Measurements from ENCODE around the gene ACOT7. TPM values are rescaled to one million over a fixed set of nuclear protein-coding genes. Genes with fewer than 3 reads are reported as not detected.

The ACOT7 gene
- total RNA-seq, 4 donors from 2014 or later = 5.6 to 55.0 (median 31.0) TPM

GRCh38 chr1:6268415-6268814 lies 125.2 kb downstream of the ACOT7 start:
- Histone ChIP-seq H3K4me3 (no peak overlapping the region), H3K27me3 (no peaks in the 10 kb centered on the region), H3K4me1 (peaks cover 12 to 38% (median 29%) of the 10 kb centered on the region in 4 donors), H3K27ac (peak overlapping the region in 1 of 4 donors; percentile 58), H3K36me3 (no peaks in the 10 kb centered on the region), H3K9me3 (no peaks in the 10 kb centered on the region)
- TF ChIP-seq EP300 (IDR thresholded peaks at IDR 0.05; ENCODE audit: low read depth) (no peak), POLR2AphosphoS5 (IDR thresholded peaks at IDR 0.05) (no peak), POLR2A (IDR thresholded peaks at IDR 0.05) (no peak)
- TF ChIP-seq, protein P1, sequence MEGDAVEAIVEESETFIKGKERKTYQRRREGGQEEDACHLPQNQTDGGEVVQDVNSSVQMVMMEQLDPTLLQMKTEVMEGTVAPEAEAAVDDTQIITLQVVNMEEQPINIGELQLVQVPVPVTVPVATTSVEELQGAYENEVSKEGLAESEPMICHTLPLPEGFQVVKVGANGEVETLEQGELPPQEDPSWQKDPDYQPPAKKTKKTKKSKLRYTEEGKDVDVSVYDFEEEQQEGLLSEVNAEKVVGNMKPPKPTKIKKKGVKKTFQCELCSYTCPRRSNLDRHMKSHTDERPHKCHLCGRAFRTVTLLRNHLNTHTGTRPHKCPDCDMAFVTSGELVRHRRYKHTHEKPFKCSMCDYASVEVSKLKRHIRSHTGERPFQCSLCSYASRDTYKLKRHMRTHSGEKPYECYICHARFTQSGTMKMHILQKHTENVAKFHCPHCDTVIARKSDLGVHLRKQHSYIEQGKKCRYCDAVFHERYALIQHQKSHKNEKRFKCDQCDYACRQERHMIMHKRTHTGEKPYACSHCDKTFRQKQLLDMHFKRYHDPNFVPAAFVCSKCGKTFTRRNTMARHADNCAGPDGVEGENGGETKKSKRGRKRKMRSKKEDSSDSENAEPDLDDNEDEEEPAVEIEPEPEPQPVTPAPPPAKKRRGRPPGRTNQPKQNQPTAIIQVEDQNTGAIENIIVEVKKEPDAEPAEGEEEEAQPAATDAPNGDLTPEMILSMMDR (IDR thresholded peaks at IDR 0.05) = no peak
- no peak for DNase-seq
- WGBS, 2 donors (ENCODE audit: low coverage in 1 of 2) = 89 to 100% methylated on average over 2 to 13 of the region's 21 CpGs
- intact Hi-C loops (cut with DNase I; ENCODE audit: low total_unique reads) (no loop called here), in situ Hi-C loops (cut with MboI; ENCODE audit: low pct_ligation_motif_present in 1 of 4, low pct_unique_long_range_greater_than_20kb in 1 of 4, low sequenced_read_pairs in 3 of 4) (no loop called here)

DNA sequence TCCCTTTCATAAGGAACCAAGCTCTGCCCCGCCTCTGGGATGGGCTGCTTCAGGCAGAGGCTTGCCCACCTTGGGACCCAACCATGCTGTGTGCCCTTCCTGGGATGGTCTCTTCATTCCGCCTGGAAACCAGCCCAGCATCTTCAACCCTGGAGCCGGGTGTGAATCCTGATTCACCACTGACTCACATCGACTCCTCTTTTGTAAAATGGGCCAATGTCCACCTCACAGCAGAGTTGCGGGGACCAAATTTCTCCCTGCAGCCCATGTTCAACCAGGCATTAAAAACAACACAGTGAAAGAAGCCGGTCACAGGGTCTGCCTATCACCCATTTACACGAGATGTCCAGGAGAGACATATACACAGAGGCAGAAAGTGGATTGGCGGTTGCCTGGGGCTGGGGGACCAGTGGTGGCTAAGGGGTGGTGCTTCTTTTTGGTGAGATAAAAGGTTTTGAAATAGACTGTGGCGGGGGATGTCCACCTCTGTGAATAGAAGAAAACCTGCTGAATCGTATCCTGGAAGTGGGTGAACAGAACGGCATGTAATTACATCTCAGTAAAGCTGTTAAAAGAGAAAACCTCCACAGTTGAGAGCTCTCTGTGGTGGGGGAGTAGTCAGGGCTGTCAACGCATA lies 125.8 kb downstream of the ACOT7 start:
- Histone ChIP-seq H3K4me3 (no peak overlapping the region), H3K4me1 (peaks cover 12 to 32% (median 29%) of the 10 kb centered on the region in 4 donors), H3K27me3 (no peaks in the 10 kb centered on the region), H3K27ac (no peak overlapping the region), H3K9me3 (no peaks in the 10 kb centered on the region), H3K36me3 (no peaks in the 10 kb centered on the region)
- TF ChIP-seq, protein P1 (IDR thresholded peaks at IDR 0.05) = no peak
- no peak for TF ChIP-seq EP300 (IDR thresholded peaks at IDR 0.05; ENCODE audit: low read depth)
- TF ChIP-seq POLR2A (IDR thresholded peaks at IDR 0.05) = no peak
- no peak for TF ChIP-seq POLR2AphosphoS5 (IDR thresholded peaks at IDR 0.05)
- in situ Hi-C loops (cut with MboI; ENCODE audit: low pct_ligation_motif_present in 1 of 4, low pct_unique_long_range_greater_than_20kb in 1 of 4, low sequenced_read_pairs in 3 of 4) = no loop called here
- intact Hi-C loops (cut with DNase I; ENCODE audit: low total_unique reads) = no loop called here
- WGBS, 2 donors (ENCODE audit: low coverage in 1 of 2) = 84 to 89% methylated on average over 5 to 12 of the region's 12 CpGs
- DNase-seq = no peak

DNA sequence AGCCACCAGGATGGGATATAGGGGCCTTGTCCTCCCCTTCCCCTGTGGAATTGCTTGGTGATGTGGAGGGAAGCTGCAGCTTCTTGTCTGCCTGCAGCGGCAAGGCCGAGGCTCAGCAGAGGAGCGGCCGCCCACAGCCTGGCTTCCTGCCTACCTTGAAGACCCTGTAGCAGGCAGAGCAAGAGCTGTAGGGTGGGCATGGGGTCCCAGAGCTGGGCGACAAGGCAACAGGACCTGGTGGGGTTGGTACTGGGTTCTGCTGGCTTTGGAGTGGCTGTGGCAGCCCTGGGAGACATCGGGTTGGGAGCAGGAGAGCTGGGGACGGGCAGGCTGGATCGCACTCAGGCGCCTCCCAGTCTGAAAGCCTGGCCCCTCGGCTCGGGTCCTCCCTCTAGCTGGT lies 126.9 kb downstream of the ACOT7 start:
- no peak overlapping the region for H3K4me3 ChIP-seq
- peaks cover 12 to 27% (median 26%) of the 10 kb centered on the region in 4 donors for H3K4me1 ChIP-seq
- 91% methylated on average over 11 of the region's 11 CpGs; no CpG with 5 or more reads in 1 of the 2 donors for WGBS, 2 donors (ENCODE audit: low coverage in 1 of 2)
- no peaks in the 10 kb centered on the region for H3K36me3 ChIP-seq
- no peaks in the 10 kb centered on the region for H3K9me3 ChIP-seq
- intact Hi-C loops (cut with DNase I; ENCODE audit: low total_unique reads) = no loop called here
- H3K27ac ChIP-seq = no peak overlapping the region
- TF ChIP-seq POLR2A (IDR thresholded peaks at IDR 0.05) = no peak
- TF ChIP-seq, protein P1 (IDR thresholded peaks at IDR 0.05) = no peak
- no peak for TF ChIP-seq POLR2AphosphoS5 (IDR thresholded peaks at IDR 0.05)
- no peak for TF ChIP-seq EP300 (IDR thresholded peaks at IDR 0.05; ENCODE audit: low read depth)
- in situ Hi-C loops (cut with MboI; ENCODE audit: low pct_ligation_motif_present in 1 of 4, low pct_unique_long_range_greater_than_20kb in 1 of 4, low sequenced_read_pairs in 3 of 4) = no loop called here
- DNase-seq = no peak
- H3K27me3 ChIP-seq = peaks cover 4% of the 10 kb centered on the region

DNA sequence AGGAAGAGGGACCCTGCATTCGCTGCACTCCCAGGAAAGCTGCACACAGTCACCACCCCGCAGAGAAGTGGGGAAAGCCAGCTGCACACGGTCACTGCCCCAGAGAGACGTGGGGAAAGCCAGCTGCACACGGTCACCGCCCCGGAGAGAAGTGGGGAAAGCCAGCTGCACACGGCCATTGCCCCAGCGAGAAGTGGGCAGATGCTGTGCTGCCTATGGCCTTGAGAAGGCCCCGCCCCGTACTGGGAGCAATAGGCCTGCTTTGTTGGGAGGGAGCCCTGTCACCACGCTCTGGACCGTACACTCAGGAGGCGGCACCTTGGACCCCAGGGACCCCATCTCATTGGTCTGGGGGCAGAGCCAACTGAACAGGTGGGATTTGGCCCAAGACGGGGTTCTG lies 128.4 kb downstream of the ACOT7 start:
- H3K36me3 ChIP-seq = no peaks in the 10 kb centered on the region
- DNase-seq = no peak
- H3K27ac ChIP-seq = no peak overlapping the region
- intact Hi-C loops (cut with DNase I; ENCODE audit: low total_unique reads) (no loop called here), in situ Hi-C loops (cut with MboI; ENCODE audit: low pct_ligation_motif_present in 1 of 4, low pct_unique_long_range_greater_than_20kb in 1 of 4, low sequenced_read_pairs in 3 of 4) (no loop called here)
- no peaks in the 10 kb centered on the region for H3K9me3 ChIP-seq
- 81 to 94% methylated on average over 3 to 14 of the region's 15 CpGs for WGBS, 2 donors (ENCODE audit: low coverage in 1 of 2)
- H3K4me3 ChIP-seq = no peak overlapping the region
- H3K4me1 ChIP-seq = peaks cover 6 to 27% (median 22%) of the 10 kb centered on the region in 4 donors
- H3K27me3 ChIP-seq = peaks cover 15% of the 10 kb centered on the region
- TF ChIP-seq POLR2A (IDR thresholded peaks at IDR 0.05) (no peak), EP300 (IDR thresholded peaks at IDR 0.05; ENCODE audit: low read depth) (no peak), POLR2AphosphoS5 (IDR thresholded peaks at IDR 0.05) (no peak)
- TF ChIP-seq, protein P1 (IDR thresholded peaks at IDR 0.05) = no peak

Data from transverse colon (tissue), 4 donors.